ENCODE data around the gene AUTS2. TPM values are rescaled to one million over a fixed set of nuclear protein-coding genes. Genes with fewer than 3 reads are reported as not detected.

AUTS2 gene
- total and polyA plus RNA-seq, 11 donors: 3.4 to 14.0 (median 7.3) TPM

DNA sequence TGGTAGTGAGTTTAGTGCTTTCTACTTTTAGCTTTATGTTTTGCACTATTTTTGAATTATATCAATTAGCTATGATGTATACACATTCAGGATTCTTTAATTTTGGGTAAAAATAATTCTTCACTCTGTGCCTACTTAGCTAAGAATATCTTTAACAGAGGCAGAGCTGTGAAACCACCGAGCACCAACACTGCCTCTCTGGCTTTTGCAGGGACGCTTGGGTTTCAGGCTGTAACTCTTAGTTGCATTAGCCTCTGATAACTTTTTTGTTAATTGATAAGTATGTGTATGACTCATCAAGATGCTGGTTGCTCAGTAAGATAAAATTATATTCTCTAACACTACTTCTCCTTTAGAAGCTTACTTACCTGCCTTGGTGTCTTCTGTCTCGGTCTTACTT lies 738.3 kb downstream of the AUTS2 start:
- no peak overlapping the region for H3K27ac ChIP-seq
- TF ChIP-seq, protein P1, sequence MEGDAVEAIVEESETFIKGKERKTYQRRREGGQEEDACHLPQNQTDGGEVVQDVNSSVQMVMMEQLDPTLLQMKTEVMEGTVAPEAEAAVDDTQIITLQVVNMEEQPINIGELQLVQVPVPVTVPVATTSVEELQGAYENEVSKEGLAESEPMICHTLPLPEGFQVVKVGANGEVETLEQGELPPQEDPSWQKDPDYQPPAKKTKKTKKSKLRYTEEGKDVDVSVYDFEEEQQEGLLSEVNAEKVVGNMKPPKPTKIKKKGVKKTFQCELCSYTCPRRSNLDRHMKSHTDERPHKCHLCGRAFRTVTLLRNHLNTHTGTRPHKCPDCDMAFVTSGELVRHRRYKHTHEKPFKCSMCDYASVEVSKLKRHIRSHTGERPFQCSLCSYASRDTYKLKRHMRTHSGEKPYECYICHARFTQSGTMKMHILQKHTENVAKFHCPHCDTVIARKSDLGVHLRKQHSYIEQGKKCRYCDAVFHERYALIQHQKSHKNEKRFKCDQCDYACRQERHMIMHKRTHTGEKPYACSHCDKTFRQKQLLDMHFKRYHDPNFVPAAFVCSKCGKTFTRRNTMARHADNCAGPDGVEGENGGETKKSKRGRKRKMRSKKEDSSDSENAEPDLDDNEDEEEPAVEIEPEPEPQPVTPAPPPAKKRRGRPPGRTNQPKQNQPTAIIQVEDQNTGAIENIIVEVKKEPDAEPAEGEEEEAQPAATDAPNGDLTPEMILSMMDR (IDR thresholded peaks at IDR 0.05): no peak
- TF ChIP-seq POLR2A (IDR thresholded peaks at IDR 0.05): no peak
- no peaks in the 10 kb centered on the region for H3K4me1 ChIP-seq
- no peak overlapping the region for H3K4me3 ChIP-seq
- no peaks in the 10 kb centered on the region for H3K27me3 ChIP-seq
- H3K36me3 ChIP-seq: no peaks in the 10 kb centered on the region
- ATAC-seq: no peak
- WGBS, 4 donors: 96 to 99% (median 97%) methylated on average over 3 of the region's 3 CpGs
- no peaks in the 10 kb centered on the region for H3K9me3 ChIP-seq
- no peak for DNase-seq
- intact Hi-C loops (cut with DNase I): no loop called here

DNA sequence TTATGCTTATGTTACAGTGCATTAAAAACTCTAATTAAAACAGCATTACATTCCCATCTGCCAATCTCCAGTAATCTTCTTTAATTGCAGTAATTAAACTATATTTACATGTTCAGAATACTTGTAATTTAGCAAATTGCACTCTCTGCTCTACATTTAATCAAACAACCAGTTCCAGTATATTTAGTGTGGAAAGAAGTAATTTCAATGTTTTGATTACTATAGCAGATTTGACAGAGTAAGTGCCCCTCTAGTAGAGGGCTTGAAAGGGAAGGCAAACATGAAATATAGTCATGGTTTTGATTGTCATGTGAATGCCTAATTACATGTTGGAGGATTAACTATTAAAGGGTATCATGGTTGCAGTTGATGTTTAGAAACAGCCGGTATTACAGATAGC lies 739.7 kb downstream of the AUTS2 start:
- 94 to 100% (median 96%) methylated on average over 1 of the region's 1 CpG for WGBS, 4 donors
- H3K4me1 ChIP-seq: no peaks in the 10 kb centered on the region
- intact Hi-C loops (cut with DNase I): no loop called here

DNA sequence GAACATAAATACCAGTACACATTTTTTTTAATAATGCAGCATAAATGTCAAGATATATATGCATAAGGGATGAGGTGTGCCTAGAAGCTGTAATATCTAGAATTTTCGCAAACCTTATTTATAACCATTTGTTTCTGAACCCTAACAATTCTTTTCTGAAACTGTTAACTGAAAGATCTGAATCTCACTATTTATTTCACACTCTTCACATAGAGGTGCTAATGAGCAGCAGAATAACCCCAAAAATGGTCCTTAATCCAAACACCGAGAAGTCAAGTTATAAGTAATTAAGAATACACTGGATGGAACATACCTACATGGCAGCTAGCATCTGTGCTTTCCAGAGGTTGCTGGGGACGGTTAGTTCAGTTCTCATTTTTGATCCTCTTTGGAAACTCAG lies 742.0 kb downstream of the AUTS2 start:
- Histone ChIP-seq H3K4me1 (no peaks in the 10 kb centered on the region), H3K27me3 (no peaks in the 10 kb centered on the region), H3K9me3 (no peaks in the 10 kb centered on the region), H3K27ac (no peak overlapping the region), H3K4me3 (no peak overlapping the region), H3K36me3 (no peaks in the 10 kb centered on the region)
- TF ChIP-seq POLR2A (IDR thresholded peaks at IDR 0.05): no peak
- TF ChIP-seq, protein P1 (IDR thresholded peaks at IDR 0.05): no peak
- DNase-seq (no peak), ATAC-seq (no peak)
- intact Hi-C loops (cut with DNase I): no loop called here
- 97 to 99% (median 98%) methylated on average over 3 of the region's 3 CpGs for WGBS, 4 donors

More for the DNA sequence above, 739.7 kb downstream of the AUTS2 start:
- no peaks in the 10 kb centered on the region for H3K36me3 ChIP-seq
- no peaks in the 10 kb centered on the region for H3K9me3 ChIP-seq
- DNase-seq (no peak), ATAC-seq (no peak)
- TF ChIP-seq POLR2A (IDR thresholded peaks at IDR 0.05): no peak
- TF ChIP-seq, protein P1 (IDR thresholded peaks at IDR 0.05): no peak
- H3K27me3 ChIP-seq: no peaks in the 10 kb centered on the region
- H3K27ac ChIP-seq: no peak overlapping the region
- H3K4me3 ChIP-seq: no peak overlapping the region

DNA sequence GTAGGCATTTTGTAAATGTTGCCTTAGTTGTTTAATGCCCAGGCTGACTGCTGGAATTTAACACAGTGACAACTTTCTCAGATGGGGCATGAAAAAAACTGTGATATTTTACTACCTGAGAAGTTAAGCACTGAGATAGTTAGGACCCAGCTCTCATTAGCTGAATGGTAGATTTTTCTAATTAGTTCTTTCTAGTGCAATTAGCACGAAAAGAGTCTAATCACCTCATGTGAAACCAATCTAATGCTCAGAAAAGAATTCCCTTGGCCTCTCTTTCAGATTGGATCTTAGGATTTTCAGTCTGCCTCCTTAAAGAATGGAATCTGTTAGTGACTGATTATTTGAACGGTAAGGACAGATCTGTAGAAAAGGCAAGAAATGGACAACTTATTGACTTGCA lies 743.2 kb downstream of the AUTS2 start:
- WGBS, 4 donors: 93 to 98% (median 95%) methylated on average over 2 of the region's 2 CpGs
- H3K4me1 ChIP-seq: no peaks in the 10 kb centered on the region
- no peak for DNase-seq
- no peaks in the 10 kb centered on the region for H3K27me3 ChIP-seq
- no peak overlapping the region for H3K27ac ChIP-seq
- TF ChIP-seq, protein P1 (IDR thresholded peaks at IDR 0.05): no peak
- TF ChIP-seq POLR2A (IDR thresholded peaks at IDR 0.05): no peak
- intact Hi-C loops (cut with DNase I): no loop called here
- H3K36me3 ChIP-seq: no peaks in the 10 kb centered on the region
- no peak for ATAC-seq
- no peak overlapping the region for H3K4me3 ChIP-seq
- no peaks in the 10 kb centered on the region for H3K9me3 ChIP-seq
